ENCODE data around the gene P2RY6. TPM values are rescaled to one million over a fixed set of nuclear protein-coding genes. Genes with fewer than 3 reads are reported as not detected.

The P2RY6 gene
- total and polyA plus RNA-seq, 12 donors, result 0.33 to 5.9 (median 3.9) TPM

GRCh38 chr11:73248526-73249185 is 23.5 kb upstream of the P2RY6 start:
- TF ChIP-seq, protein P1, sequence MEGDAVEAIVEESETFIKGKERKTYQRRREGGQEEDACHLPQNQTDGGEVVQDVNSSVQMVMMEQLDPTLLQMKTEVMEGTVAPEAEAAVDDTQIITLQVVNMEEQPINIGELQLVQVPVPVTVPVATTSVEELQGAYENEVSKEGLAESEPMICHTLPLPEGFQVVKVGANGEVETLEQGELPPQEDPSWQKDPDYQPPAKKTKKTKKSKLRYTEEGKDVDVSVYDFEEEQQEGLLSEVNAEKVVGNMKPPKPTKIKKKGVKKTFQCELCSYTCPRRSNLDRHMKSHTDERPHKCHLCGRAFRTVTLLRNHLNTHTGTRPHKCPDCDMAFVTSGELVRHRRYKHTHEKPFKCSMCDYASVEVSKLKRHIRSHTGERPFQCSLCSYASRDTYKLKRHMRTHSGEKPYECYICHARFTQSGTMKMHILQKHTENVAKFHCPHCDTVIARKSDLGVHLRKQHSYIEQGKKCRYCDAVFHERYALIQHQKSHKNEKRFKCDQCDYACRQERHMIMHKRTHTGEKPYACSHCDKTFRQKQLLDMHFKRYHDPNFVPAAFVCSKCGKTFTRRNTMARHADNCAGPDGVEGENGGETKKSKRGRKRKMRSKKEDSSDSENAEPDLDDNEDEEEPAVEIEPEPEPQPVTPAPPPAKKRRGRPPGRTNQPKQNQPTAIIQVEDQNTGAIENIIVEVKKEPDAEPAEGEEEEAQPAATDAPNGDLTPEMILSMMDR (IDR thresholded peaks at IDR 0.05), result no peak
- TF ChIP-seq POLR2A (IDR thresholded peaks at IDR 0.05), result no peak
- H3K4me3 ChIP-seq, result no peak overlapping the region
- no peaks in the 10 kb centered on the region for H3K27me3 ChIP-seq
- no peak overlapping the region for H3K27ac ChIP-seq
- no peaks in the 10 kb centered on the region for H3K9me3 ChIP-seq (replicated peaks in 1 of 3)
- no peaks in the 10 kb centered on the region for H3K36me3 ChIP-seq (replicated peaks in 1 of 2)
- peak in 2 of 7 donors; percentile 2 to 4 for DNase-seq
- WGBS, 4 donors, result 96 to 100% (median 99%) methylated on average over 3 of the region's 3 CpGs
- intact Hi-C loops (cut with DNase I), result no loop called here
- H3K4me1 ChIP-seq (replicated peaks in 1 of 2), result peaks cover 5 to 8% of the 10 kb centered on the region in 2 donors

DNA sequence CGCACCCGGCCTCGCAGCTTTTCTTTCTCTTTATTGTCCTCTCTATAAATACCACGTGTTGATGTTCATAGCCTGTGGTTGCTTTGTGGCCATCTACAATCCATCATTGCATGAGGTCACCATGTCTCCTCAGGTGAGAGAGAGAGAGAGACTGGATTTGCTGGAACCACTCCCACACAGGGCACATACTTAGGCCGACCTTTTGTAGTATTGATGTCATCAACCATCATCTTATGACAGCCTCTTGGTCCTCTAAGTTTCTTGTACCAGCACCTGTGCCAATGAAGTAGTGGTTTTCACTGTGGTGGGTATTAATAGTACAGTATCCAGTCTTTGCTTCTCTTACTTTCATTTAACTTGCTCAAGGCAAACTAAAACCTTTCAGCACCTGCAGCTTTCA is 22.8 kb upstream of the P2RY6 start:
- peak in 1 of 7 donors; percentile 2 for DNase-seq
- no peaks in the 10 kb centered on the region for H3K9me3 ChIP-seq (replicated peaks in 1 of 3)
- 85 to 92% (median 86%) methylated on average over 5 of the region's 5 CpGs for WGBS, 4 donors

DNA sequence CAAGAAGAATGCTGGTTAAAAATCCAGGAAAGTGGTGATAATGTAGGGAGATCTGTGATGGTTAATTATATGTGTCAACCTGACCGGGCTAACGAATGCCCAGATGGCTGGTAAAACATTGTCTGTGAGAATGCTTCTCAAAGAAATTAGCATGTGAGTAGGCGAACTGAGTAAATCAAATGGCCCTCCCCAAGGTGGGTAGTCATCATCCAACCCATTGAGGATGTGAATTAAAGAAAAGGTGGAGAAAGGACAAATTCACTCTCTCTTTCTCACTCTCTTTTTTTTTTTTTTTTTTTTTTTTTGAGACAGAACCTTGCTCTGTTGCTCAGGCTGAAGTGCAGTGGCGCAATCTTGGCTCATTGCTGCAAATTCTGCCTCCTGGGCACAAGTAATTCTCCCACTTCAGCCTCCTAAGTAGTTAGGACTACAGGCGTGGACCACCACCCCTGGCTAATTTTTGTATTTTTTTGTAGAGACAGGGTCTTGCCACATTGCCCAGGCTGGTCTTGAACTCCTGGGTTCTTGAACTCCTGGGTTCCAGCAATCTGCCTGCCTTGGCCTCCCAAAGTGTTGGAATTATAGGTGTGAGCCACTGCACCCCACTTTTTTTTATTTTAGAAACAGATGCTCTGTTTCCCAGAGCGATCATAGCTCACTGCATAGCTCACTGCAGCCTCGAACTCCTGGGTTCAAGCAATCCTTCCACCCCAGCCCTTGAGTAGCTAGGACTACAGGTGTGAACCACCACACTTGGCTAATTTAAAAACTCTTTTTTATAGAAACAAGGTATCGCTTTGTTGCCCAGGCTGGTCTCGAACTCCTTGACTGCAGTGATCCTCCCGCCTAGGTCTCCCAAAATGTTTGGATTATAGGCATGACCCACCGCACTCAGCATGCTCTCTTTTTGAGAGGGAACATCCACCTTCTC is 22.0 kb upstream of the P2RY6 start:
- 92 to 96% (median 95%) methylated on average over 11 of the region's 11 CpGs for WGBS, 4 donors
- Histone ChIP-seq H3K36me3 (replicated peaks in 1 of 2) (no peaks in the 10 kb centered on the region), H3K27ac (no peak overlapping the region), H3K4me1 (replicated peaks in 1 of 2) (peaks cover 0 to 8% of the 10 kb centered on the region in 2 donors), H3K27me3 (no peaks in the 10 kb centered on the region), H3K9me3 (replicated peaks in 1 of 3) (no peaks in the 10 kb centered on the region), H3K4me3 (no peak overlapping the region)
- intact Hi-C loops (cut with DNase I), result no loop called here
- no peak for TF ChIP-seq POLR2A (IDR thresholded peaks at IDR 0.05)
- TF ChIP-seq, protein P1 (IDR thresholded peaks at IDR 0.05), result no peak
- peak in 3 of 7 donors; percentile 11 to 32 (median 13) for DNase-seq

More for the DNA sequence above, 22.8 kb upstream of the P2RY6 start:
- H3K4me1 ChIP-seq (replicated peaks in 1 of 2), result peaks cover 5 to 8% of the 10 kb centered on the region in 2 donors
- intact Hi-C loops (cut with DNase I), result no loop called here
- H3K27ac ChIP-seq, result no peak overlapping the region
- no peaks in the 10 kb centered on the region for H3K27me3 ChIP-seq
- no peaks in the 10 kb centered on the region for H3K36me3 ChIP-seq (replicated peaks in 1 of 2)
- TF ChIP-seq, protein P1 (IDR thresholded peaks at IDR 0.05), result no peak
- no peak for TF ChIP-seq POLR2A (IDR thresholded peaks at IDR 0.05)
- H3K4me3 ChIP-seq, result no peak overlapping the region

- 86 to 93% (median 90%) methylated on average over 4 of the region's 4 CpGs for WGBS, 4 donors
- Histone ChIP-seq H3K36me3 (replicated peaks in 1 of 2) (no peaks in the 10 kb centered on the region), H3K9me3 (replicated peaks in 1 of 3) (no peaks in the 10 kb centered on the region), H3K4me3 (no peak overlapping the region), H3K4me1 (replicated peaks in 1 of 2) (peaks cover 0 to 5% of the 10 kb centered on the region in 2 donors), H3K27me3 (no peaks in the 10 kb centered on the region), H3K27ac (no peak overlapping the region)
- DNase-seq, result peak in 3 of 7 donors; percentile 14 to 38 (median 19)
- intact Hi-C loops (cut with DNase I), result no loop called here
- TF ChIP-seq, protein P1 (IDR thresholded peaks at IDR 0.05), result no peak
Observed at GRCh38 chr11:73252577-73253191, 19.5 kb upstream of the P2RY6 start.
